HG03095 (cell line): ENCODE data around the gene SMIM9.
"Not testable (repeated sequence)": the region's sequence is repeated elsewhere in the genome, so short reads cannot be mapped to it uniquely, and the experiment has no call there.

Experiments used
- ATAC-seq: cut with Tn5 transposase; IDR thresholded peaks from one replicate; pipeline ENCODE4 v1.9.1; 2021; ENCODE audit warnings: moderate library complexity; ENCODE audit not compliant: unreplicated experiment

The SMIM9 gene

DNA sequence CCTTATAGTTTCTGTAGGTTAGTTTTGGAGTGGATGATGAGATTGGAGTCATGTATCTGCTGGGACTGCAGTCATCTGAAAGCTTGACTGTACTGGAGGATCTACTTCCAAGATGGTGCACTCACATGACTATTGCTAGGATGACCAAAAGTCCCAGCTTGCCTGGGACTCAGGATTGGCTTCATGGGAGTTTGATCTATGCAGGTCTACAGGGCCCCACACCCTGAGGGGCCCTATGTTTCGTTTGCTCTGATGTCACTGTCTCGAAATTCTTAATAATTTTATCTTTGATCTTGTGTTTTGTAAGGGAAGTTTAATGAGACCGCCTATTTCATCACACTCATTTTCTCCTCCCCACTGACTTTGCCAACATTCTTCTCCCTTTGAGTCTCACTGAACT lies at the start of gene SMIM9:
SMIM9 (minus strand) TSS at position 101 of the 400 bp plus-strand sequence. CDS start 3,806 bp downstream, outside the sequence.
- no peak for ATAC-seq

DNA sequence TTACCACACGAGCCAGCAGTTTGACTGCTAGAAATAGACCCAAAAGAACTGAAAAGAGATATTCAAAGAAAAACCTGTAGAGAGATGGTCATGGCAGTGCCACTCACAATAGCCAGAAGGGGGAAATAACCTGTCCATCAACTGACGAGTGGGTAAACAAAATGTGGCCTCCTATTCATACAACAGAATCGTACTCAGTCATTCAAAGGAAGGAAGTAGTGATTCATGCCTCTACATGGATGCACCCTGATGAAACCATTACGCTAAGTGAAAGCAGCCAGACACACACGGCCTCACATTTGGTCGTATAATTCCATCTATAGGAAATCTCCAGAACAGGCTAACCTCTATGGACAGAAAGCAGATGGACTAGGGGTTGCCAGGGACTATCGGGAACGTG lies 49.6 kb upstream of the SMIM9 start:
- not testable (repeated sequence) for ATAC-seq

DNA sequence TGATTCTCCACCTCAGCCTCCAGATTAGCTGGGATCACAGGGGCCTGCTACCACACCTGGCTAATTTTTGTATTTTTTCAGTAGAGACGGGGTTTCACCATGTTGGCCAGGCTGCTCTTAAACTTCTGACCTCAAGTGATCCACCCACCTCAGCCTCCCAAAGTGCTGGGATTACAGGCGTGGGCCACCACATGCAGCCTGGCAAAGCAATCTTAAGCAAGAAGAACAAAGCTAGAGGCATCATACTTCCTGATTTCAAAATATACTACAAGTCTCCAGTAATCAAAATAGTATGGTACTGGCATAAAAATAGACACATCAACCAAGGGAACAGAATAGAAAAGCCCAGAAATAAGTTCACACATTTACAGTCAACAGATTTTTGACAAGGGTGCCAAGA lies 38.9 kb upstream of the SMIM9 start:
- ATAC-seq, result no peak

DNA sequence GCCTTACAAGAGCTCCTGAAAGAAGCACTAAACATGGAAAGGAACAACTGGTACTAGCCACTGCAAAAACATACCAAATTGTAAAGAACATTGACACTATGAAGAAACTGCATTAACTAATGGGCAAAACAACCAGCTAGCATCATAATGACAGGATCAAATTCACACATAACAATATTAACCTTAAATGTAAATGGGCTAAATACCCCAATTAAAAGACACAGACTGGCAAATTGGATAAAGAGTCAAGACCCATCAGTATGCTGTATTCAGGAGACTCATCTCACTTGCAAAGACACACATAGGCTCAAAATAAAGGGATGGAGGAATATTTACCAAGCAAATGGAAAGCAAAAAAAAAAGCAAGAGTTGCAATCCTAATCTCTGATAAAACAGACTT lies 34.1 kb upstream of the SMIM9 start:
- not testable (repeated sequence) for ATAC-seq

DNA sequence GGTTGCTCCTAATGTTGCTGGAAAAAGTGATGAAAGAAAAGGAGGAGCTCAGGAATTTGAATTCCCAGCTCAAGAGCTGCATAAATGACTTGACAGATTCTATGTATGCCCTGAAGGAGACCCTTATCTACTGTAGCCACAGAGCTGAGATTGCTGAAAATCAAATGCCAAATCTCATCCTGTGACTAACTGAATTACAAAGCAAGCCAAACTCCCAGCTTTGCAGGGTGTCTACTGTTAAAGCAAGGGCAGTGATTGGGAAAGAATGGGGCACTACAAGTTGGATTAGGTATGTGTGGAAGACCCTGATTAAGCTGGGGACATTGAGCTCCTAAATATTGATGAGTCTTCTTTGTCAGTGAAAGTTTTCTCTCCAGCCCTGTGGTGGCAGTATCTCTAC lies 20.8 kb upstream of the SMIM9 start:
- no peak for ATAC-seq

DNA sequence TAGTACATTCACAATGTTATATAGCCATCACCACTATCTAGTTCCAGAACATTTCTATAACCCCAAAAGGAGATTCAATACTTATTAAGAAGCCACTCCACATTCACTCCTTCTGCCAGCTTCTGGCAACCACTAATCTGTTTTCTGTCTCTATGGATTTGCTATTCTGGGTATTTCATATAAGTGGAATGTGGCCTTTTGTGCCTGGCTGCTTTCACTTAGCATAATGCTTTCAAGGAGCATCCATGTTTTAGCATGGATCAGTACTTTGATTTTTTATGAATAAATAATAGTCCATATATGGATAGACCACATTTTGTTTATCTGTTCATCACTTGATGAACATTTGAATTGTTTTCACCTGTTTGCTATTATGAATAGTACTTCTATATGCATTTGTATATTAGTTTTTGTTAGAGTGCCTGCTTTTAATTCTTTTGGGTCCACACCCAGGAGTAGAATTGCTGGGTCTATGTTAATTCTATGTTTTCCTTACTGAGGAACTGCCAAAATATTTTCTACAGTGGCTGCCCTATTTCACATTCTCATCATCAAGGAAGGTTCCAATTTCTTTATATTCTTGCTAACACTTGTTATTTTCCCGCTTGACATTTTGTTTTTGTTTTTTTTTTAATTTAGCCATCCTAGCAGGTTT lies 16.6 kb upstream of the SMIM9 start:
- no peak for ATAC-seq

DNA sequence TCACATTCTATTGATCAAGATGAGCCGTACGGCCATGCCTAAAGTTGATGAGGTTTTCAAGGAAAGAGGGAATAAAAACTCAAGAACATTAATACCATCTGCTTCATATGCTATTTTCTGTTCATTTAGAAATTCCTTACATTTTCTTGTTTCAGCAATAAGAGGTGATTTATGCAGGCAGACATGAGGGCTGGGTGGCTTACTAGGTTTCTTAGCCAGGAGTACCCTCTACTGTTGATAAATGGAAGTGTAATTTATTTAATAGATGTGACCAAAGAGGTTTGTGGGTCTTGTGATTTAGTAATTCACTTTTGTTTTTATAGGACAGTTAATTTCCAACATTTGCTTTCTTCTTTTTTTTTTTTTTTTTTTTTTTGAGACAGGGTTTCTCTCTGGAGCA lies 6.4 kb upstream of the SMIM9 start:
- ATAC-seq, result no peak

DNA sequence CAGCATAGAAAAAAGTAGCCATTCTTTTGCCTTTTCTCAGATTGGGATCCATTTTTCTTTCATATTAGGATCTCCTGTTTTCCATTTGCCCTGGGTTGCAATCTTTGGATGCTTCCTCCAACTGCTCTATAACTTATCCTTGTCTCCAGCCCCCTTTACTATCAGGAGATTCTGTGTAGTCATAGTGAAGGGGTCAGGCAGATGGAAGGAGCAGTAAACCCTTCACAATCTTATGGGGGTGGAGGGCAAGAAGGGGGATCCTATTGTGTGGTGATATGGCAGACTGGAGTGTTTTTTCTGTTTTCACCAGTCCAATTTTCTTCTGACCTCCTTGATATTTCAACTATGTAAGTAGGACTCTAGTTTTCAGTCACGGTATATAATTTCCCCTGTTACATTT lies 1.7 kb upstream of the SMIM9 start:
- no peak for ATAC-seq

DNA sequence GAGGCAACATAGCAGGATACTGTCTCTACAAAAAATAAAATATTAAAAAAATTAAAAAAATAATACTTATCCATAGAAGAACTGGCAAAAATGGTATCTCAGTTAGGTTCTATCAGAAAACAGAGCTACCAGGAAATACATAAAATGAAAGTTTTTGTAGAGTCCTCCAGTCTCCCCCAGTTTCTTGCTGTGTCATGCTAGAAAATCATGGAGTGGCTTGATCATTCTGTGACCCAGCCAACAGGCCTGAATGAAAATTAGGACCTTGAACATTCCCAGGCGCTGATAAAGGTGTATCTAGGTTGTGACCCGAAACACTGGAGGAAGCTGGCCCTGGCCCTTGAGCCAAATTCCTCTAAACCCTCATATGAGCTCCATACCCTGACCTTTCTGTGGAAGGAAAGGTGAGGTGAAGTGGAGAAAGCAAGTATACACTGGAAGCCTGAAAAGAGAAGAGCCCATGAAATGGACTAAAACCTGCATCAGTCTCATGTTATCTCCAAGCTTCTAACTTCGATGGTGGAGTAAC lies 652 bp downstream of the SMIM9 start:
- no peak for ATAC-seq

DNA sequence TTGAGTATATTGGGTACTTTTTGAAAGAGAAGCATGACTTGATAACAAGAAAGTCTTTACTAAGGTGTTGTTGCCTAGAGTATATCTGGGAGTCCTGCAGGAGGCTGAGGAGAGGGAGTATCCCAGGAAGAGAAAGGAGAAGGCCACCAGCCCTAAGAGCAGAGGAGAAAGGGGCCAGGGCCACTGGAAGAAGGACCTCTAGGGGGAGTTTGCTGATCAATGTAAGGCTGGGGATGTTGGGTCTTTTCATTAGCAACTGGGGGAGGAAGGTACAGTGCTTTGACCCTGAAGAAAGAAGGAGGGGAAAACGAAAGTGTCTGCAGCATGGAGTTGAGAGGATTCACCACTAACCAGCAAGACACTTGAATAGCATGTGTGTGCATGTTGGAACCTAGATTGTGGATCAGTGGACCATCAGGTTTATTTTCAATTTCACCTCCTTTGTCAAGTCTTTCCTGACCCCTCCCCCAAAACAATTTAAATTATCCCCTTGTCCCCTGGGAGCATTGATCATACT lies 4.5 kb downstream of the SMIM9 start:
- ATAC-seq, result no peak

DNA sequence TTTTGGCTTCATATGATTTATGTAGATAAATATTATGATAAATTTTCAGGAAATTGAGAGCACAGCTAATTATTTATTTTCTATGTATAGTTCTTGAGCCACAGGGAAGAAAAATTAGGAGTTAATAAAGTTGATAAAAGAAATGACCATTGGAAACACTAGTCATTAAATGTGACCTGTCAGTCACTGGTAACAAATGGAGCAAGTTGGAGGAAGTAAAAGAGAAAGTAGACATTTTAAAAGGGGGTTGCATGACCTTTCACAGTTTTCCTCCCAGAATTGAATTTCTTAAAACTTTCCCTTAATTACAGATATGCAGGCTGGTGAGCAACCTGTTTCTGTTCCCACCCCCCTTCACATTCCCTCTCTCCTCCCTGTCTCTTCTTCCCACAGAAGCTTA lies 5.3 kb downstream of the SMIM9 start:
- no peak for ATAC-seq

DNA sequence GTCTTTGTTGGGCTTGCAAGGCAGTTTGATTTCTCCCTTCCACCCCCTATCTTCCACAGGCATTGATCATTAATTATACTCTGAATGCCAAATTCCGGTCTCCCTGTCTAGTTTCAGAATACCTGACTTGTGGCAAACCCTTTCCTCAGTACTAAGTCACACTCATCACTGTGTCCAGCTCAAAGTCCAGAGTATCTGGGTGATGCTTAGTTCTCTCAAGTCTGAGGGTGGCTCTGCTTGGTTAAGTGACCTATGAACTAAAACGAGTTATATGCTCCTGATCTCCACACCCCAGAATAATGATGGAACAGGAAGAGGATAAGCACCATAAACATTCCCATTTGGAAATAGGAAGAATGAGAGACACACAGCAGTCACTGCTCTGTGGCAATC lies 6.5 kb downstream of the SMIM9 start:
- no peak for ATAC-seq

DNA sequence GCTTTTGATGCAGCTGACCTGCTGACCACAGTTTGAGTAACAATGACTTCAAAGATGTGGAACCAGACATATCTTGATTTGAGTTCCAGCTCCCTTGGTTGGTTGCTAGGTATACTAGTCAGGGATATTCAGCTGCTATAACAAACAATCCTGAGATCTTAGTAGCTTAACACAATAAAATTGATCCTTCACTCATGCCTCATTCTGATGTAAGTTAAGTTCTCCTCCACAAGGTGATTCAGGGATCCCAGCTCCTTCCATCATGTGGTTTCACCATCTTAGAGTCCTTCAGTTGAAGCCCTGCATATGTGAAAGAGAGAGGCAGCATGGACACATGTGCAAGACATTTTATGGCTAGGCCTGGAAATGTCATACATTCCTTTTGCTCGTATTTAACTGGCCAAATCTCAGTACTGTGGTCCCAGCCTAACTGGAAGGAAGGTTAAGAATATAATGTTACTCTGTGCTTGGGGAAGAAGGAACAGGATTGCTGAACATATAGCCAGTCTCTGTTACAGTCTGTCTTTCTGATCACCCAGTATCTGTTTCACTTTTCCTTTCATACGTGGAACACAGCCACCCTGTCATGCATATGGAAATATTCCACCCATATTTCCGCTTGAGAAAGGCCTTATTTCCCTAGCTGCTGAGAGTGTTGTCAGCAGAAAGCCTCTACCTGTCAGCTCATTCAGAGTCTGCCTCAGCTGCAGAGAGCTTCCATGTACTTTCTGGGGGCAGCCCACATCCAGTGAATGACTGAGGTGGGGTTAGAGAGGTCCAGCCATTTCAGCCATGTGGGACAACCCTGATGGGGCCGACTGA lies 7.1 kb downstream of the SMIM9 start:
- peak; percentile 96 for ATAC-seq

DNA sequence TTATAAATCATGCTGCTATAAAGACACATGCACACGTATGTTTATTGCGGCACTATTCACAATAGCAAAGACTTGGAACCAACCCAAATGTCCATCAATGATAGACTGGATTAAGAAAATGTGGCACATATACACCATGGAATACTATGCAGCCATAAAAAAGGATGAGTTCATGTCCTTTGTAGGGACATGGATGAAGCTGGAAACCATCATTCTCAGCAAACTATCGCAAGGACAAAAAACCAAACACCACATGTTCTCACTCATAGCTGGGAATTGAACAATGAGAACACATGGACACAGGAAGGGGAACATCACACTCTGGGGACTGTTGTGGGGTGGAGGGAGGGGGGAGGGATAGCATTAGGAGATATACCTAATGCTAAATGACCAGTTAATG lies 8.9 kb downstream of the SMIM9 start:
- ATAC-seq, result not testable (repeated sequence)

DNA sequence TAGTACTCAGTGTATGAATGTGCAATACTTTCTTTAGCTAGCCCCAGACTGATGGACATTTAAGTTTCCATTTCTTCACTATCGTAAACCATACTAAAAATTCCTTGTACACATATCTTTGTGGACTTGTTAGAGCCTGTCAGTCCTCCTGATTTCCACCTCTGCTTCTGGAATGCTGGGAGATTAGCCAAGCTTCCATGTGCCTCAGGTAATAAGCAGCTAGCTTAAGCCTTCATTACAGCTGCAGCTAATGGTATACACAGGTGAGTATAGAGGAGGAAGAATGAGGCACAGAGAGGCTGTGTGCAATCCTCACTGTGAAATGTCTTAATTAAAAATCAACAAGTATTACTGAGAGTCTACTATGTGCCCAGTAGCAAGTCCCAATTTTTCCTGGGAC lies 9.8 kb downstream of the SMIM9 start:
- no peak for ATAC-seq

DNA sequence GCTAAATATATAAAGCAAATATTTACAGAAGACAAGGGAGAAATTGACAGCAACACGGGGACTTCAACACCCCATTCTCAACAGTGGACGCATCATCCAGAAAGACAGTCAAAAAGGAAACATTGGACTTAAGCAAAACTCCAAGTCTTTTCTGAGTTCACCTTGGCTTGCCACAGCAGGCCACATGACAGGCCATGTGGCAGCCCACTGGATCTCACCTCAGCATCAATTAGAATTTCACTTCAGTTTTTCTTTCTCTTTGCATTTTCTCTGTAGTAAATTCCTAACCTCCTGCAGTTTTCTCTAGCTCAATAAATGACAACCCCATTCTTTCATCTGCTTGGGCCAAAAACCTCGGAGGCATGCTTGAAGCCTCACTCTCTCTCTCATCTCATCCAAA lies 12.4 kb downstream of the SMIM9 start:
- no peak for ATAC-seq

DNA sequence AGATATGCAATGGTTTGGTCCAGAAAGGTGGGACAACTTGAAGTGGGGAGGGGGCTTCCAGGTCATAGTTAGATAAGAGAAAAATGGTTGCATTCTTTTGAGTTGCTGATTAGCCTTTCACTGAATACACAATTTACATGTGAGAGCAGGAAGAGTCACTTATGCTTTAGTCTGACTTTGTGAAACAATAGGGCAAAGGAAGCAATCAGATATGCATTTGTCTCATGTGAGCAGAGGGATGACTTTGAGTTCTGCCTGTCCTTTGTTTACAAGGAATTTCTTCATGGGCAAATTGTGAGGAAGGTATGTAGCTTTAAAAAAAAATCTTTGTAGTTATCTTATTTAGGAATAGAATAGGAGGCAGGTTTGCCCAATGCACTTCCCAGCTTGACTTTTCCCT lies 12.9 kb downstream of the SMIM9 start:
- no peak for ATAC-seq

DNA sequence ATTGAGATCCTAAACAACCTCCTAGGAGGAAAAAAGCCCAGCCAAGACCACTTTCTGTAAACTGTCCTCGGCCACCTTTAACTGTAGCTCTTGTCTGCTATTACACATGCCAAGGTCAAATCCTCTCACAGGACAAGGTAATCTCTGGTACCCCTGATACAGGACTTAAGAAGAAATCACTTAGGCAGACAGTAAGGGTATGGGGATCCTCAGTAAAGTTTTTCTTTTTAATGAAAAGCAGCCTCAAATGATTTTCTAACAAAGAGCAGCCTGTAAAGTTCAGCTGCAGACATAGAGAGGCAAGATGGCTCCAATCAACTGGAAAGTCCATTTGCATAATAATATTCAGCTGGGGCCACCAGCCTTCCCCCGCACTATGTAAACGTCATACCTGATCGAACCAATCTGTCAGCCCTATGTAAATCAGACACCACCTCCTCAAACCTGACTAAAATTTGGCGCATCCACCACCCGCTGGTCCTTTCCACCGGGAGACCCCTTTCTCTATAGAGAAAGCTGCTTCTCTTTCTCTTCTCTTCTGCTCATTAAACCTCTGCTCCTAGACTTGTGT lies 14.6 kb downstream of the SMIM9 start:
- ATAC-seq, result no peak

DNA sequence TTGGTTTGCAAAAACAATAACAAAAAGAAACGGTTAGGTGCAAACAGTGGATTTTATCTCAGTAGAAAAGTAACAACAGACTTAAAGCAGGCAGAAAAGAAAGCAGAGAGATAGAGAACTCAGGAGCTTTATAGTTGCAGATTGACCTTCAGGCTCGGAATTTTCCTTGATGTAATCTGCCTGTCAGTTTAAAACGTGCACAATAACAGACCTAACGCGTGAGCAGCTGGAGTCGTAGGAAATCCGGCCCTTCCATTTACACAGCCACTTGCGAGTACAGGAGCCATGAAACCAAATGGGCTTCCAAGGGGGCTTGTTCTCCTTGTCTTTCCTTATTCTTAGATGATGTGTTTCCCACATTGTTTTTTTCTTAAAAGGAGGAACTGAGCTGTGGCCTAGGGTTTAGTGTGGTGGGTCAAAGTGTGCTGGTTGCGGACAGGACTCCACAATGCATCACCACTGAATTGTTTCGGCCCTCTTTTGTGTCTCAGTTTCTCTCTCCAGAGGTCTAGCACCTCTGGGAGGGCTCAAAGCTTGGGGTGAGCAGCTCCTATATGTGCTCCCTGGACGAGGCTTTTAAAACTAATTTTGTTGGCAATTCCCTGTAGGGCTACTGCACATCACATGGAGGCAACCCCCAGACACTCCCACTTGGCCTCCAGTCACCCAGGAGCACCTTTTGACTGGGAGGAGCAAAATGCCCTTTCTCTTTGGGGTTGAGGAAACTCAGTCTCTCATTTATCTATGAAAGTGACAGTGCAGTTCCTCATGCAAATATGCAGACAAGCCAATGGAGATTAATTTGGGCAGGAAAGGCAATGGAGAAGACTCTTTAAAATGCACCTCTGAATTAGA lies 15.3 kb downstream of the SMIM9 start:
- no peak for ATAC-seq

DNA sequence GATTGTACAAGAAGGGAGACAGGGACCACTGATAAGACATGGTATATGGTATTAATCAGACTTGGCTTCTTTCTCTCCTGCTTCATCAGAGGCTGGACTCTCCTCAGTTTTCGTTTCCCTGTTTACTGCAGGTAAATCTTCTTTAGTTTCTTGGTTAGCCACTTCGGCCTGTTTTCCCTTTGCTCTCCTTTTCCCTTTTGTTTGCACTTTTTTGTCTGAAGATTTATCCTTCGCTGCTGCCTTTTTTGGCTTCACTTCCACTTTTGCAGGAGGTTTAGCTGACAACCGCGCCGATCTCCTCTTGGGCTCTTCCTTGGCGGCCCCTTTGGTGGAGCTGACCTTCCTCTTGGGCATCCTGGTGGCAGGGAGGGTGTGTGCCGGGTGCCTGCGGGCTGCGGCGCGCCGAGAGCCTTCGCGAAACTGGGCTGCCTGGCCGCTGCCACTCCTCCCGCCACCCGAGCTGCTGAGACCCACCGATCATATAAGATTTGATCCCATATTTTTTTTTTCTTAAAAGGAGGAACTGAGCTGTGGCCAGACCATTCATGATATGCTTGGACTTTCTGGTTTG lies 17.3 kb downstream of the SMIM9 start:
- ATAC-seq, result not testable (repeated sequence)
